ENCODE data around the gene ZNF341.
A peak's percentile ranks its signal among the peaks of the same experiment; 100 is the strongest.
"Not testable (repeated sequence)": the region's sequence is repeated elsewhere in the genome, so short reads cannot be mapped to it uniquely, and the experiment has no call there.

Gene ZNF341

GRCh38 chr20:33731693-33732165 is at the start of gene ZNF341:
TSS of gene ZNF341 (plus strand) at chr20:33731996. CDS start at chr20:33732022, 26 bp downstream.
- peak; percentile 56 to 84 (median 81) for DNase-seq (ENCODE audit: low read depth in 4 of 4, low spot score in 1 of 4)

GRCh38 chr20:33684533-33685327 is 47.1 kb upstream of the ZNF341 start:
- no peak for DNase-seq (ENCODE audit: low read depth in 4 of 4, low spot score in 1 of 4)

DNA sequence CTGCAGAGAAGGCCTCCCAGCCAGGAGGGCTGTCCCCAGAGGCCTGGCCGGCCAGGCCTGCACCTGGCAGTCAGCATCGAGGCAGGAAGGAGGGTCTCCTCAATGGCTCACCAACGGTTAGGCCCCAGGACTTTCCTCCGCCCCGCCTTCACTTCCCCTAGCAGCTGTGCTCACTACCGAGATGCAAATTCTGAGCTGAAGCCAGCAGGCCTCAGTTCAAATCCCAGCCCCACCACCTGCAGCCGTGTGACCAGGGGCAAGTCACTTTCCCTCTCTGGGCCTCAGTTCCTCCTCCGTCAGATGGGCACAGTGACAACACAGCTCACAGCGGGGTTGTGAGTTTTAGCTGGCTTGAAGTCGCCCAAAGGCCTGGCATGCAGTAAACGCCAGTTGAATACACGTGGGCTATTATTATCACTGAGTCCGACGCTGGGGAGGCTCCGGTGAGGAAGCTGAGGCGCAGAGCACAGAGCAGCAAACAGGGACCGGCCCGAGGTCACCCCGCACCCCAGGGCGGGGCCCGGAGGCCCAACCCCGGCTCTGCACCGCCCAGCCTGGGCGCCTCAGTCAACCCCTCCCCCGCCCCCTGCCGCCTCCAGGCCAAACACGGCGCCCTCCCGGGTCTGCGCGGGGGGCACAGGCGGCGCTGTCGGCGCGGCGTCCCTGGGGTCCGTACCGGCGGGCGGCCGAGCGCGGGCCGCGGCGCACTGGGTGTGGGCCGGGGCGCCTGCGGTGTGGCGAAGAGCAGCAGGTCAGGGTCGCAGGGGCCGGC is 46.3 kb upstream of the ZNF341 start:
- peak in 3 of 4 experiments; percentile 40 to 79 (median 57) for DNase-seq (ENCODE audit: low read depth in 4 of 4, low spot score in 1 of 4)

- DNase-seq (ENCODE audit: low read depth in 4 of 4, low spot score in 1 of 4) = peak; percentile 88 to 97 (median 93)
Observed at GRCh38 chr20:33686100-33686983, 45.5 kb upstream of the ZNF341 start, which contains the start of gene E2F1. TSS of gene E2F1 (minus strand) at chr20:33686385. CDS start at chr20:33686264, 121 bp downstream.

DNA sequence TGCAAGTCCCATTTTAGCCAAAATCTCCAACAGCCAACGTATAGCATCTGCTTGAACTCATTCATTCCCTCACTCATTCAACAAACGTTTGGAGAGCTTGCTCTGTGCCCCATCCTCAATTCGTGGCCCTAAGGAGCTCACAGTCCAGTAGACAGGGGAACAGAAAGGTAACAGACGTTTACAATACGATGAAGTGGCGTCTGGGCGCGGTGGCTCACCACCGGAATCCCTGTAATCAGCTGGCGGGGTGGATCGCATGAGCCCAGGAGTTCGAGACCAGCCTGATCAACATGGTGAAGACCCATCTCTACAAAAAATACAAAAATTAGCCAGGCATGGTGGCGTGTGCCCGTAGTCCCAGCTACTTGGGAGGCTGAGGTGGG is 44.8 kb upstream of the ZNF341 start:
- no peak for DNase-seq (ENCODE audit: low read depth in 4 of 4, low spot score in 1 of 4)

DNA sequence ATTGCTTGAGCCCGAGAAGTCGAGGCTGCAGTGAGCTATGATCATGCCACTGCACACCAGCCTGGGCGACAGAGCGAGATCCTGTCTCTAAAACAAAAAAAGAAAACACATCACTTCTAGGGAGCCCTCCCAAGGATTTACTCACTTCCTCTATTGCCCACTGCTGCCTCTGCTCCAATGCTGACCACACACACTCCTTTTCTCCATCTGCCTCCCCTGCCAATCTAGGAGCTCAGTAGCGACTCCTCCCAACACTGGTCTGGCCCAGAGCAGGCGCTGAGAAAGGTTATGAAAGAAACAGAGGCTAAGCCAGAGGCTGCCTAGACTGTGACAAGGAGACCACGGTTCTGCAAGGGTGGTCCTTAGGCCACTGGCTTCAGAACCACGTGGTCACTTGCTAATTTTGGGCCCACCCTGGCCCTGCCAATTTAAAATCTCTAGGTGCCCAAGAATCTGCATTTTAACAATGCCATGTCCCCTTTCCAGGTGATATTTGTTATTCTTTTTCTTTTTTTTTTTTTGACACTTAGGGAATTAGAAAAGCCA is 44.4 kb upstream of the ZNF341 start:
- DNase-seq (ENCODE audit: low read depth in 4 of 4, low spot score in 1 of 4) = no peak

- no peak for DNase-seq (ENCODE audit: low read depth in 4 of 4, low spot score in 1 of 4)
Observed at GRCh38 chr20:33687993-33688937, 43.5 kb upstream of the ZNF341 start.

GRCh38 chr20:33688938-33689424 is 42.8 kb upstream of the ZNF341 start:
- DNase-seq (ENCODE audit: low read depth in 4 of 4, low spot score in 1 of 4) = no peak

DNA sequence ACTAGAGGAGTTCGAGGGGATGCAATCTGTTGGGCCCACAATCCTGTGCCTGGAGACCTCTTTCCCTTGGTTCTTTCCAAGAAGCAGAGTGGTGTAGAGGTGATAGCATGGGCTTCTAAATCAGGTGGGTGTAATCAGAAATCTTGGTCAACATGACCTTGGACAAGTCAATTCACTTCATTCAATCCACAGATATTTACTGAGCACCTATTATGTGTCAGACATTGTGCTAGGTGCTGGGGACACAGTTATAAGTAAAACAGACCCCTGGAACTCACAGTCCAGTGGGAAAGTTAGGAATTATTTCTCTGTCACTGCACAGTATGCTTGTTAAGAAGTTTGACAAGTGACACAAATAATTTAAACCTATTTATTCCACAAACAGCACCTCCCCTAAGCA is 42.3 kb upstream of the ZNF341 start:
- DNase-seq (ENCODE audit: low read depth in 4 of 4, low spot score in 1 of 4) = no peak

DNA sequence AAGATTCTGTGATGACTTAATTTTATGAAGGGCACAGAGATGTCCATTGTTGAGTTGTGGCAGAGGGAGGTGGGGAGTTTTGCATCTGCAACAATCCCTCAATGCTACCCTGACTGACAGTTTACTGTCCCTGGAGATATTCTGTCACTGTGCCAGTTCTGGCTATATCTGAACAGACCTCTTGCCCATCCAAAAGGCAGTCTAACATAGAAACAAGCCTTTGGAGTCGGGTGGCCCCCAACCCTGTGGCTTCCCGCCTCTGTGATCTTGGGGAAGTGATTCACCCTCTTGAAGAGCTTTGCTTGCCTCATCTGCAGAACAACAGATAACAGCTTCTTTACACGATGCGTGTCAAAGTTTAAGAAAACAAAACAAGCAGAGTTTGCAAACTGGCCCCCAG is 41.8 kb upstream of the ZNF341 start:
- DNase-seq (ENCODE audit: low read depth in 4 of 4, low spot score in 1 of 4) = peak in 2 of 4 experiments; percentile 28 to 36

- no peak for DNase-seq (ENCODE audit: low read depth in 4 of 4, low spot score in 1 of 4)
Observed at GRCh38 chr20:33693289-33693688, 38.5 kb upstream of the ZNF341 start.

- no peak for DNase-seq (ENCODE audit: low read depth in 4 of 4, low spot score in 1 of 4)
Observed at GRCh38 chr20:33693741-33694638, 37.8 kb upstream of the ZNF341 start.

DNA sequence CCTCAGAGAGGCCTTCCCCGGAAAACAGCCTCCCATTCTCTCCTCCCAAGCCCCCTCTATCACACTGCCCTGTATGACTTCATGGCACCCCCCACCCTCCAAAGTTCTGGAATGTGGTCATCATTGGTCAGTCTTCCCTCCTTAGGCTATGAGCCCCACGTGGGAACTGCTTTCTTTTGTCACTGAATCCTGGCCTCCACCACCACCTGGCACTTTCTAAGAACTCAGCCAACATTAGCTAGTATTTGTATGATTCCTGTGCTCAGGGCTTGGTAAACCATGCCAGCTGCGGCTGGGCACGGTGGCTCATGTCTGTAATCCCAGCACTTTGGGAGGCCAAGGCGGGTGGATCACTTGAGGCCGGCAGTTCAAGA is 37.2 kb upstream of the ZNF341 start:
- DNase-seq (ENCODE audit: low read depth in 4 of 4, low spot score in 1 of 4) = no peak

DNA sequence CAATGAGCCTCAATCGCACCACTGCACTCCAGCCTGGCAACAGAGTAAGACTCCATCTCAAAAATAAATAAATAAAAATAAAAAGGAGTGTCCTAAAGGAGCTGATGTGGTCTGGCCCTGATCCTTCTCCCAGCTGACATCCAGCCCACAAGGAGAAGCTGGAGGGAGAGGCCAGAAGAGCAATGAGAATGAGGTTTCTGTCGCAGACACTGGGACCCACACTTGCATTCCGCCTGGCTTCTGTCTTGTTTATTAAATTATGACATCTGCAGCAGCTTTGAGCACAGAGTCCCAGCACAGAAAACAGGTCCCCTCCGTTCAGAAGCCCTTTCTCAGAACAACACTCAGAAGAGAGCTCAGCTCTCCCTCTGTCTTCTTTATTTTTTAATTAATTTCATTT is 35.3 kb upstream of the ZNF341 start:
- no peak for DNase-seq (ENCODE audit: low read depth in 4 of 4, low spot score in 1 of 4)

DNA sequence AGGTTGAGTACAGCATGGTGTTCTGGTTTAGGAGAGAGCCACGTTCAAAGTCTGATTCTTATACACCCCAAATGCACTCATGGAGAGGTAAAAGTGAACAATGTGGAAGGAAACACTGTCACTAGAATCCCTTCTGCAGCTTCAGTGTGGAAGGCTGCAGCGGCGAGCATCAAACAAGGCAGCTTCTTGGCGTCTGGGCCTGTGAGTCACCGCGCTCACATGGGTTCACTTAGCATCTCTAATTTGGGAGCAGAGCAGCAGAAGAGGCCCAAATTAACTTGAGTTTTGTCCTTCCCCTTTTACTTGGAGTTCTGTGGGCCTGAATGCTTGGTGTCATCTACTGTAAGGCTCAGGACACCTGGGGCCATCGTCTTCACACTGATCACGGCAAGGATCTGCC is 34.7 kb upstream of the ZNF341 start:
- no peak for DNase-seq (ENCODE audit: low read depth in 4 of 4, low spot score in 1 of 4)

DNA sequence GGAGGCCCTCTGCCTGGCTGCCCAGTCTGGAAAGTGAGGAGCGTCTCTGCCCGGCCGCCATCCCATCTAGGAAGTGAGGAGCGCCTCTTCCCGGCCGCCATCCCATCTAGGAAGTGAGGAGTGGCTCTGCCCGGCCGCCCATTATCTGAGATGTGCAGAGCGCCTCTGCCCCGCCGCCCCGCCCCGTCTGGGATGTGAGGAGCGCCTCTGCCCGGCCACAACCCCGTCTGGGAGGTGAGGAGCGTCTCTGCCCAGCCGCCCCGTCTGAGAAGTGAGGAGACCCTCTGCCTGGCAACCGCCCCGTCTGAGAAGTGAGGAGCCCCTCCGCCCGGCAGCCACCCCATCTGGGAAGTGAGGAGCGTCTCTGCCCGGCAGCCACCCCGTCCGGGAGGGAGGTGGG is 32.8 kb upstream of the ZNF341 start:
- not testable (repeated sequence) for DNase-seq (ENCODE audit: low read depth in 4 of 4, low spot score in 1 of 4)

DNA sequence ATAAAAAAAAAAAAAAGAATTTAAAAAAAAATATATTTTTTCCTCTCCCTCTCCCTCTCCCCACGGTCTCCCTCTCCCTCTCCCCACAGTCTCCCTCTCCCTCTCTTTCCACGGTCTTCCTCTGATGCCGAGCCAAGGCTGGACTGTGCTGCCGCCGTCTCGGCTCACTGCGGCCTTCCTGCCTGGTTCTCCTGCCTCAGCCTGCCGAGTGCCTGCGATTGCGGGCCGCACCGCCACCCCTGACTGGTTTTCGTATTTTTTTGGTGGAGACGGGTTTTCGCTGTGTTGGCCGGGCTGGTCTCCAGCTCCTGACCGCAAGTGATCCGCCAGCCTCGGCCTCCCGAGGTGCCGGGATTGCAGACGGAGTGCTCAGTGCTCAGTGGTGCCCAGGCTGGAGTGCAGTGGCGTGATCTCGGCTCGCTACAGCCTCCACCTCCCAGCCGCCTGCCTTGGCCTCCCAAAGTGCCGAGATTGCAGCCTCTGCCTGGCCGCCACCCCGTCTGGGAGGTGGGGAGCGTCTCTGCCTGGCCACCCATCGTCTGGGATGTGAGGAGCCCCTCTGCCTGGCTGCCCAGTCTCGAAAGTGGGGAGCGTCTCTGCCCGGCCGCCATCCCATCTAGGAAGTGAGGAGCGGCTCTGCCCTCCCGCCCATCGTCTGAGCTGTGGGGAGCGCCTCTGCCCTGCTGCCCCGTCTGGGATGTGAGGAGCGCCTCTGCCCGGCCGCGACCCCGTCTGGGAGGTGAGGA is 30.9 kb upstream of the ZNF341 start:
- DNase-seq (ENCODE audit: low read depth in 4 of 4, low spot score in 1 of 4) = not testable (repeated sequence)
